AG04450 (cell line): ENCODE results near the gene TSPAN13. TPM values are rescaled to one million over a fixed set of nuclear protein-coding genes. Genes with fewer than 3 reads are reported as not detected.

Source experiments
- CTCF ChIA-PET: fragments of 300-600, 350-600 bp; formaldehyde crosslinking; extraction: SDS; loops from one replicate; lab custom pipeline; 2022; ENCODE audit warnings: antibody characterized with exemption, inconsistent platforms; lab: Charles Lee
- POLR2A ChIA-PET: fragments of 350-600 bp; formaldehyde crosslinking; extraction: SDS; loops from one replicate; lab custom pipeline; 2021; ENCODE audit warnings: antibody characterized with exemption, inconsistent platforms; lab: Yijun Ruan, JAX
- DNase-seq: peaks from one replicate; pipeline ENCODE4 v3.0.0-alpha.2; 2011; ENCODE audit warnings: low read depth, low spot score
- H3K27ac ChIP-seq: one replicate; pipeline ENCODE4 v1.5.1; 2012; ENCODE audit warnings: low read depth, low read length, control low read depth
- H3K27me3 ChIP-seq: one replicate; pipeline ENCODE4 v1.6.0; 2012; ENCODE audit warnings: low read length; ENCODE audit not compliant: control insufficient read depth, insufficient read depth
- H3K4me3 ChIP-seq: 2 replicates; pipeline ENCODE4 v1.5.1; 2011; ENCODE audit warnings: mild to moderate bottlenecking, low read depth, low read length, control low read depth
- H3K9me3 ChIP-seq: 2 replicates; pipeline ENCODE4 v1.5.1; 2012; ENCODE audit warnings: low read length; ENCODE audit not compliant: control insufficient read depth, insufficient read depth
- polyA plus RNA-seq: library from polyadenylated mRNA; depleted of rRNA; stranded (reverse); fragments of >200 nt; gene quantifications from 2 replicates; pipeline ENCODE4 v1.2.3, GENCODE V29; 2011
- TF ChIP-seq, protein P1 (sequence below): IDR thresholded peaks from 2 replicates; pipeline ENCODE4 v1.5.1; 2011; ENCODE audit warnings: low read depth, low read length, control low read depth, inconsistent platforms

Gene TSPAN13
- polyA plus RNA-seq, 1 experiment = 10.1 TPM

DNA sequence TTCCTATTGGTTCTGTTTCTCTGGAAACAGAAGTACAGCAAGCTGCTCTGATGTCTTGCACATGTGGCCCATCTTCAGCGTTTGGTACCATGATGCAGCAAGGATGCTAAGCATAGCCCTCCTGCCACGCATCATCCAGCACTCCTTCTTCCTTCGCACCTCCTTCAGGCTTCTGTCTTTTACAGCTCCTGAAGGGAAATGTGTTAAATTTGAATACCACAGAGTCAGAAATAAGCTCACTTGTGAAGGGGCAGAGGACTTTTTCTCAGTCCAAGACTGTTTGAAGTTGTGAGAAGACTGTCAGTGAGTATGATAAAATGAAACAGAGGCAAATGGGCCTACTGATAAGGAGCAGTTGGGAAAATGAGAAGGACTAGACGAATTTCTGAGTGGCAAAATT is 20.7 kb downstream of the TSPAN13 start:
- DNase-seq = no peak

DNA sequence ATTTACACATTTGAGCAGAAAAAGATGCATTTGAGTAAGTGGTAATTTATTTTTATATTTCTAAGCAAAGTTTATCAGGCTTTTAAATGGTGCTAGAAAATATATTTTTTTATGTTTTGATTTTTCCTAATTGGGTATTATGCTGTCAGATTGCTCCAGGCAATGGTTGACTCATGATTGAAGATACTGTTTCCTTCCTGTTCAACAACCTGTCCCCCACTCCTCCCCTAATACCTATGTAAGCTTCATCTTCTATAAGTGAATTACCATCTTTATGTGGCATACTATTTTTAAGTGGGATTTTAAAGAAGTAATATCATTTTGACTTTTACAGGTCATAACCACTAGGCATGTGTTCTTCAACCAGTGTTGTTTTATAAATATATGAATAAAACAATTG is 21.4 kb downstream of the TSPAN13 start:
- H3K9me3 ChIP-seq = no peaks in the 10 kb centered on the region
- CTCF ChIA-PET = no interaction called here
- H3K27ac ChIP-seq = no peak overlapping the region
- H3K4me3 ChIP-seq = no peak overlapping the region
- POLR2A ChIA-PET = no interaction called here
- no peaks in the 10 kb centered on the region for H3K27me3 ChIP-seq
- TF ChIP-seq, protein P1, sequence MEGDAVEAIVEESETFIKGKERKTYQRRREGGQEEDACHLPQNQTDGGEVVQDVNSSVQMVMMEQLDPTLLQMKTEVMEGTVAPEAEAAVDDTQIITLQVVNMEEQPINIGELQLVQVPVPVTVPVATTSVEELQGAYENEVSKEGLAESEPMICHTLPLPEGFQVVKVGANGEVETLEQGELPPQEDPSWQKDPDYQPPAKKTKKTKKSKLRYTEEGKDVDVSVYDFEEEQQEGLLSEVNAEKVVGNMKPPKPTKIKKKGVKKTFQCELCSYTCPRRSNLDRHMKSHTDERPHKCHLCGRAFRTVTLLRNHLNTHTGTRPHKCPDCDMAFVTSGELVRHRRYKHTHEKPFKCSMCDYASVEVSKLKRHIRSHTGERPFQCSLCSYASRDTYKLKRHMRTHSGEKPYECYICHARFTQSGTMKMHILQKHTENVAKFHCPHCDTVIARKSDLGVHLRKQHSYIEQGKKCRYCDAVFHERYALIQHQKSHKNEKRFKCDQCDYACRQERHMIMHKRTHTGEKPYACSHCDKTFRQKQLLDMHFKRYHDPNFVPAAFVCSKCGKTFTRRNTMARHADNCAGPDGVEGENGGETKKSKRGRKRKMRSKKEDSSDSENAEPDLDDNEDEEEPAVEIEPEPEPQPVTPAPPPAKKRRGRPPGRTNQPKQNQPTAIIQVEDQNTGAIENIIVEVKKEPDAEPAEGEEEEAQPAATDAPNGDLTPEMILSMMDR = no peak
- no peak for DNase-seq

More for the DNA sequence above, 20.7 kb downstream of the TSPAN13 start:
- TF ChIP-seq, protein P1 = no peak
- ChIA-PET POLR2A (no interaction called here), CTCF (no interaction called here)
- Histone ChIP-seq H3K4me3 (no peak overlapping the region), H3K27ac (no peak overlapping the region), H3K9me3 (no peaks in the 10 kb centered on the region), H3K27me3 (no peaks in the 10 kb centered on the region)

DNA sequence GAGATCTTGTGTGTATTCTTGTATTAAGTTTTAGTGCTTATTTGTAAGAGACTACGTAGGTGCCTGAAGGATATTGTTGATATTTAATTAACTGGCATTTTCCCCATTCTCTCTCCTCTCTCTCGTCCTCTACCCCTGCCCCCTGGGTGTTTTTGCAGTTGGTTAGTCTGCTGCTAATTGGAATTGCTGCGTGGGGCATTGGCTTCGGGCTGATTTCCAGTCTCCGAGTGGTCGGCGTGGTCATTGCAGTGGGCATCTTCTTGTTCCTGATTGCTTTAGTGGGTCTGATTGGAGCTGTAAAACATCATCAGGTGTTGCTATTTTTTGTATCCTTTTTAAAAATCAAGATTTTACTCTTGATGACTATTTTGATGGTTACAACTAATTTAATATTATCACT is 22.5 kb downstream of the TSPAN13 start:
- TF ChIP-seq, protein P1 = no peak
- Histone ChIP-seq H3K27me3 (no peaks in the 10 kb centered on the region), H3K27ac (no peak overlapping the region), H3K4me3 (no peak overlapping the region), H3K9me3 (no peaks in the 10 kb centered on the region)
- ChIA-PET POLR2A (no interaction called here), CTCF (interaction anchor here (0.5 to 1.2 kb wide), 2 partner anchors 23 to 928 kb away, joined by 3 read pairs; no protein-coding TSS in a partner anchor)
- DNase-seq = no peak

DNA sequence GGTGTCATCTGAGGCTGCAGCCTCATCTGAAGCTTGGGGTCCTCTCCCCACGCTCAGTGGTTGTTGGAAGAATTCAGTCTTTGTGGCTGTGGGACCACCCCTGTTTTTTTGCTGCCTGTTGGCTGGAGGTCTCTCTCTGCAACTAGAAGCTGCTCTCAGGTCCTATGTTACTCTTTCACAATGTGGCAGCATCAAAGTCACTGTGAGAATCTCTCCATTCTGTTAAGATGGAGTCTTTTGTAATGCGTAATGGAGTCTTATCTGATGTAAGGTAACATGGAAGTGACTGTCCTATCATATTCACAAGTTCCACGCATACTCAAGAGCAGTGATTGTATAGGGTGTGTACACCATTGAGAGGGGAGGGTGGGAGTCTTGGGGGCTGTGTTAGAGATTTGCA is 24.9 kb downstream of the TSPAN13 start:
- ChIA-PET CTCF (no interaction called here), POLR2A (no interaction called here)
- H3K4me3 ChIP-seq = no peak overlapping the region
- H3K27ac ChIP-seq = no peak overlapping the region
- H3K9me3 ChIP-seq = no peaks in the 10 kb centered on the region
- no peak for DNase-seq
- TF ChIP-seq, protein P1 = no peak
- no peaks in the 10 kb centered on the region for H3K27me3 ChIP-seq

DNA sequence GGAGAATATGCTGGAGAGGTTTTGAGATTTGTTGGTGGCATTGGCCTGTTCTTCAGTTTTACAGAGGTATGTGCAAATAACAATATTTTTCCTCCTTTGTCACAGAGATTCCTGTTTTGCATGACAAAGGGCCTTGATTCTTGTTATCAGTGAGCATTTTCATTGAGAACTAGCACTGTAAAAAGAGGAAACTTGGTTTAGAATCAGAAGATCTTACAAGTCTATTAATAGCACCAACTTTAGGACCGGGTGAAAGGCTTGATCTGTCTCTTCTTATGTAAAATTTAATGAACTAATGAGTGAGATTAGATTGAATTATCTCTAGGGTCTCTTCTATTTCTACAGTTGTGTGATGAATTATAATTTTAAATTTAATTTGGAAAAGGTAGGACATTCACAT is 25.5 kb downstream of the TSPAN13 start:
- no peaks in the 10 kb centered on the region for H3K27me3 ChIP-seq
- no peaks in the 10 kb centered on the region for H3K9me3 ChIP-seq
- no peak overlapping the region for H3K27ac ChIP-seq
- TF ChIP-seq, protein P1 = no peak
- H3K4me3 ChIP-seq = no peak overlapping the region
- DNase-seq = no peak
- CTCF ChIA-PET = interaction anchor here (1.6 kb wide), 1 partner anchor 21 kb away, joined by 4 read pairs; no protein-coding TSS in a partner anchor
- POLR2A ChIA-PET = no interaction called here
